ENCODE measurements around the gene PRKACA. TPM values are rescaled to one million over a fixed set of nuclear protein-coding genes. Genes with fewer than 3 reads are reported as not detected.

Gene PRKACA
- total and polyA plus RNA-seq, 10 of the 15 experiments (the other 5 are each of a cell fraction or from before 2014, with no cell fraction given) = 0.53 to 68.5 (median 11.2) TPM

- H3K4me2 ChIP-seq (ENCODE audit: control insufficient read depth, insufficient read depth) = no peak overlapping the region
- intact Hi-C loops (cut with micrococcal nuclease; ENCODE audit: unreplicated experiment) = no loop called here
- ChIA-PET RAD21 (ENCODE audit: unreplicated experiment) (no interaction called here), POLR2A (no interaction called here), CTCF (interaction anchor here (0.9 to 1.4 kb wide), 3 partner anchors 26 to 50 kb away, joined by 3 to 4 read pairs (median 3); partner anchors contain the start of genes ASF1B and MISP3), SMC1A (ENCODE audit: uncharacterized antibody, unreplicated experiment) (interaction anchor here (0.6 kb wide), 1 partner anchor 35 kb away, joined by 3 read pairs; no protein-coding TSS in a partner anchor)
- H3K79me2 ChIP-seq (ENCODE audit: control insufficient read depth, insufficient read depth, low read length) = no peaks in the 10 kb centered on the region
- H2AFZ ChIP-seq (ENCODE audit: control insufficient read depth, low read depth, low read length) = no peak overlapping the region
- H3K9me3 ChIP-seq (replicated peaks; ENCODE audit: control insufficient read depth, insufficient read depth, low read length) = no peaks in the 10 kb centered on the region
- H3K27ac ChIP-seq (ENCODE audit: control insufficient read depth, insufficient read depth) = no peak overlapping the region
- H3K27me3 ChIP-seq (replicated peaks in 1 of 2; ENCODE audit: control insufficient read depth in 2 of 2, insufficient read depth in 2 of 2, low read length in 1 of 2) = no peaks in the 10 kb centered on the region
- in situ Hi-C loops (cut with MboI) = no loop called here
- H3K4me3 ChIP-seq = no peak overlapping the region
- no peak for TF ChIP-seq IKZF2 (IDR thresholded peaks at IDR 0.05)
- TF ChIP-seq LARP7 (IDR thresholded peaks at IDR 0.05) = no peak
- no peak for TF ChIP-seq ZBED1 (IDR thresholded peaks at IDR 0.05; ENCODE audit: borderline replicate concordance)
- no TSS peak for BruUV-seq (replicated peaks)
- H3K36me3 ChIP-seq (ENCODE audit: control insufficient read depth in 2 of 2, insufficient read depth in 2 of 2, low read length in 1 of 2) = no peaks in the 10 kb centered on the region; a peak in 2 of 4 replicates
- H3K4me1 ChIP-seq (ENCODE audit: control insufficient read depth, insufficient read depth, low read length) = peaks cover 3% of the 10 kb centered on the region
- no peaks in the 10 kb centered on the region for H4K20me1 ChIP-seq (ENCODE audit: control insufficient read depth, insufficient read depth)
- H3K9ac ChIP-seq (ENCODE audit: control insufficient read depth, insufficient read depth, low read length) = no peak overlapping the region
- ATAC-seq (no peak), DNase-seq (ENCODE audit: low read depth, low spot score) (no peak), FAIRE-seq (no peak)
- WGBS (ENCODE audit: insufficient coverage, insufficient replicate concordance, low lambda C conversion rate, missing lambda C conversion rate) = 93% methylated on average over 2 of the region's 2 CpGs
These were observed 6.9 kb downstream of the PRKACA start for GRCh38 chr19:14110650-14111049.

GRCh38 chr19:14107581-14108461, 9.7 kb downstream of the PRKACA start:
- in situ Hi-C loops (cut with MboI) (no loop called here), intact Hi-C loops (cut with micrococcal nuclease; ENCODE audit: unreplicated experiment) (no loop called here)
- ChIA-PET RAD21 (ENCODE audit: unreplicated experiment) (no interaction called here), CTCF (no interaction called here), POLR2A (no interaction called here), SMC1A (ENCODE audit: uncharacterized antibody, unreplicated experiment) (no interaction called here)
- BruUV-seq (replicated peaks) = no TSS peak
- no peaks in the 10 kb centered on the region for H3K79me2 ChIP-seq (ENCODE audit: control insufficient read depth, insufficient read depth, low read length)
- DNase-seq (ENCODE audit: low read depth, low spot score) (no peak), FAIRE-seq (no peak), ATAC-seq (no peak)
- H3K4me3 ChIP-seq = no peak overlapping the region
- no peaks in the 10 kb centered on the region for H3K27me3 ChIP-seq (replicated peaks in 1 of 2; ENCODE audit: control insufficient read depth in 2 of 2, insufficient read depth in 2 of 2, low read length in 1 of 2)
- H3K4me1 ChIP-seq (ENCODE audit: control insufficient read depth, insufficient read depth, low read length) = no peaks in the 10 kb centered on the region
- 92% methylated on average over 23 of the region's 23 CpGs for WGBS (ENCODE audit: insufficient coverage, insufficient replicate concordance, low lambda C conversion rate, missing lambda C conversion rate)
- H3K9ac ChIP-seq (ENCODE audit: control insufficient read depth, insufficient read depth, low read length) = no peak overlapping the region
- H3K36me3 ChIP-seq (ENCODE audit: control insufficient read depth in 2 of 2, insufficient read depth in 2 of 2, low read length in 1 of 2) = peaks cover 0 to 3% of the 10 kb centered on the region in 2 experiments; a peak in 2 of 4 replicates
- H4K20me1 ChIP-seq (ENCODE audit: control insufficient read depth, insufficient read depth) = no peaks in the 10 kb centered on the region
- no peaks in the 10 kb centered on the region for H3K9me3 ChIP-seq (replicated peaks; ENCODE audit: control insufficient read depth, insufficient read depth, low read length)
- H2AFZ ChIP-seq (ENCODE audit: control insufficient read depth, low read depth, low read length) = no peak overlapping the region
- H3K4me2 ChIP-seq (ENCODE audit: control insufficient read depth, insufficient read depth) = no peak overlapping the region
- H3K27ac ChIP-seq (ENCODE audit: control insufficient read depth, insufficient read depth) = no peak overlapping the region
- TF ChIP-seq EP300 (IDR thresholded peaks at IDR 0.05; ENCODE audit: borderline replicate concordance in 1 of 2, control insufficient read depth in 1 of 2, low read depth in 2 of 2, low read length in 2 of 2) (no peak), CHD4 (IDR thresholded peaks at IDR 0.05) (no peak), HCFC1 (IDR thresholded peaks at IDR 0.05; ENCODE audit: low read length) (no peak), POLR2AphosphoS2 (IDR thresholded peaks at IDR 0.05; ENCODE audit: low read depth, low read length) (no peak), NR2C2 (IDR thresholded peaks at IDR 0.05; ENCODE audit: borderline replicate concordance, control insufficient read depth, insufficient read length, low read depth) (no peak), SUZ12 (IDR thresholded peaks at IDR 0.05; ENCODE audit: unreplicated experiment) (no peak), MXI1 (IDR thresholded peaks at IDR 0.05; ENCODE audit: low read depth, low read length) (no peak), LARP7 (IDR thresholded peaks at IDR 0.05) (no peak), SP1 (IDR thresholded peaks at IDR 0.05; ENCODE audit: low read depth, low read length) (no peak)
- TF ChIP-seq, protein P1, sequence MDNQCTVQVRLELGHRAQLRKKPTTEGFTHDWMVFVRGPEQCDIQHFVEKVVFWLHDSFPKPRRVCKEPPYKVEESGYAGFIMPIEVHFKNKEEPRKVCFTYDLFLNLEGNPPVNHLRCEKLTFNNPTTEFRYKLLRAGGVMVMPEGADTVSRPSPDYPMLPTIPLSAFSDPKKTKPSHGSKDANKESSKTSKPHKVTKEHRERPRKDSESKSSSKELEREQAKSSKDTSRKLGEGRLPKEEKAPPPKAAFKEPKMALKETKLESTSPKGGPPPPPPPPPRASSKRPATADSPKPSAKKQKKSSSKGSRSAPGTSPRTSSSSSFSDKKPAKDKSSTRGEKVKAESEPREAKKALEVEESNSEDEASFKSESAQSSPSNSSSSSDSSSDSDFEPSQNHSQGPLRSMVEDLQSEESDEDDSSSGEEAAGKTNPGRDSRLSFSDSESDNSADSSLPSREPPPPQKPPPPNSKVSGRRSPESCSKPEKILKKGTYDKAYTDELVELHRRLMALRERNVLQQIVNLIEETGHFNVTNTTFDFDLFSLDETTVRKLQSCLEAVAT (IDR thresholded peaks at IDR 0.05) = no peak
- TF ChIP-seq, protein P2, sequence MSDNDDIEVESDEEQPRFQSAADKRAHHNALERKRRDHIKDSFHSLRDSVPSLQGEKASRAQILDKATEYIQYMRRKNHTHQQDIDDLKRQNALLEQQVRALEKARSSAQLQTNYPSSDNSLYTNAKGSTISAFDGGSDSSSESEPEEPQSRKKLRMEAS (IDR thresholded peaks at IDR 0.05; ENCODE audit: low read depth, low read length) = no peak

All from GM12878 (cell line).